Uterus (tissue), 2 donors: ENCODE results near the gene GAS2L1.

Source experiments
- CTCF ChIP-seq, 4 experiments: fragments of 200-600 bp in 2 of 4; fragments of 450-650 bp in 2 of 4; sonication (generic) in 2 of 4; IDR thresholded peaks; one replicate each; pipeline ENCODE4 v1.5.1; 2016 to 2019; ENCODE audit warnings: antibody characterized with exemption in 4 of 4, mild to moderate bottlenecking in 2 of 4, moderate library complexity in 1 of 4
- POLR2A ChIP-seq, 2 donors: fragments of 450-650 bp; IDR thresholded peaks; one replicate each; pipeline ENCODE4 v1.6.1; 2016; ENCODE audit warnings: antibody characterized with exemption in 2 of 2, mild to moderate bottlenecking in 1 of 2, moderate library complexity in 1 of 2

GRCh38 chr22:29315286-29316140 lies 9.1 kb downstream of the GAS2L1 start, which contains the start of gene RASL10A:
- TF ChIP-seq CTCF (IDR thresholded peaks at IDR 0.05): no peak
- TF ChIP-seq POLR2A (IDR thresholded peaks at IDR 0.05): peak in 1 of 2 donors; percentile 5
